ENCODE data around the gene MLLT6. TPM values are rescaled to one million over a fixed set of nuclear protein-coding genes. Genes with fewer than 3 reads are reported as not detected.

MLLT6 gene
- total and polyA plus RNA-seq, 8 donors, result 51.3 to 181 (median 68.7) TPM

DNA sequence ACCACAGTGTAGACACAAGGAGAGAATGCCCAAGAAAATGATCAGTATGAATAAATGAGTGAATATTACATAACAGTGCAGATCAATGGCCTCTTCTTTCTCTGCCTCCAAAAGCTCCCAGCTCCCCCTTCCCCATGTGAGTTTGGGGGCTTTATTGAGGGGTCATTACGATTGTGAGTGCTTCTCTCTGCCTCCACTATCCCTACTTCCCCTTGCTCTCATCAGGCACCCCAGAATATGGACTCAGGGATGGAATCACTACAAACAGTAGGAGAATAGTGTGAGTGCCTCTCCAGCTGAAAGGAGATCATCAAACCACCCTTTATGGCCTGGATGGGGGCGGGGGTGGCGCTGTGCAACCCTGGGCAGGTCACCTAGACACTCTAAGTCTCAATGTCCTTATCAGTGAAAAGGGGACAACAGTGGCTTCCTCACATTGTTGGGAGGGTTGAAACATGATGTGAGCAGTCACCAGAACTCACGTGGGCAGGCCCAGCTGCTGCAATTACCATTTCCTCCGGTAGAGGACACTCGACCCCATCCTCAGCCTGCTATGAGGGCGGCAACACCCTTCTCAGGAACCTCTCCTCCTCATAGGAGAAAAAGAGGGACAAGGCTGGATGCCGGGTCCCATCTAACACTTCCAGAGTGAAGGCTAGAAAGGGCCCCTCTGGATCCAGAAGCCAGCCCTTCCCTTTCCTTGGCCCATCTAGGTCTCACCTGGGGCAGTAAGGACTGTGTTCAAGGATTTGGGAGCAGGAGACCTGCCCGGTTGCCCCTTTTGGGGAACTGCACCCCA, 28.2 kb upstream of the MLLT6 start:
- ATAC-seq (peak; percentile 53 to 84 (median 74)), DNase-seq (peak; percentile 76 to 87 (median 82)), FAIRE-seq (no peak)
- intact Hi-C loops (cut with DNase I), result loop anchor here in 2 of 3 donors (5.0 kb wide), 2 partner anchors 55 to 60 kb away; partner anchors contain the start of gene CISD3 (in 1 of the 2)
- Histone ChIP-seq H3K36me3 (no peaks in the 10 kb centered on the region), H3K9me3 (no peaks in the 10 kb centered on the region), H3K27me3 (no peaks in the 10 kb centered on the region), H3K4me3 (no peak overlapping the region), H3K27ac (peak overlapping the region in 1 of 4 donors; percentile 27), H3K4me1 (peaks cover 0 to 4% (median 3%) of the 10 kb centered on the region in 3 donors)
- TF ChIP-seq, protein P1, sequence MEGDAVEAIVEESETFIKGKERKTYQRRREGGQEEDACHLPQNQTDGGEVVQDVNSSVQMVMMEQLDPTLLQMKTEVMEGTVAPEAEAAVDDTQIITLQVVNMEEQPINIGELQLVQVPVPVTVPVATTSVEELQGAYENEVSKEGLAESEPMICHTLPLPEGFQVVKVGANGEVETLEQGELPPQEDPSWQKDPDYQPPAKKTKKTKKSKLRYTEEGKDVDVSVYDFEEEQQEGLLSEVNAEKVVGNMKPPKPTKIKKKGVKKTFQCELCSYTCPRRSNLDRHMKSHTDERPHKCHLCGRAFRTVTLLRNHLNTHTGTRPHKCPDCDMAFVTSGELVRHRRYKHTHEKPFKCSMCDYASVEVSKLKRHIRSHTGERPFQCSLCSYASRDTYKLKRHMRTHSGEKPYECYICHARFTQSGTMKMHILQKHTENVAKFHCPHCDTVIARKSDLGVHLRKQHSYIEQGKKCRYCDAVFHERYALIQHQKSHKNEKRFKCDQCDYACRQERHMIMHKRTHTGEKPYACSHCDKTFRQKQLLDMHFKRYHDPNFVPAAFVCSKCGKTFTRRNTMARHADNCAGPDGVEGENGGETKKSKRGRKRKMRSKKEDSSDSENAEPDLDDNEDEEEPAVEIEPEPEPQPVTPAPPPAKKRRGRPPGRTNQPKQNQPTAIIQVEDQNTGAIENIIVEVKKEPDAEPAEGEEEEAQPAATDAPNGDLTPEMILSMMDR (IDR thresholded peaks at IDR 0.05), result peak; percentile 90 to 92 (median 91)
- 8 to 9% methylated on average over 9 of the region's 9 CpGs for WGBS, 2 donors

DNA sequence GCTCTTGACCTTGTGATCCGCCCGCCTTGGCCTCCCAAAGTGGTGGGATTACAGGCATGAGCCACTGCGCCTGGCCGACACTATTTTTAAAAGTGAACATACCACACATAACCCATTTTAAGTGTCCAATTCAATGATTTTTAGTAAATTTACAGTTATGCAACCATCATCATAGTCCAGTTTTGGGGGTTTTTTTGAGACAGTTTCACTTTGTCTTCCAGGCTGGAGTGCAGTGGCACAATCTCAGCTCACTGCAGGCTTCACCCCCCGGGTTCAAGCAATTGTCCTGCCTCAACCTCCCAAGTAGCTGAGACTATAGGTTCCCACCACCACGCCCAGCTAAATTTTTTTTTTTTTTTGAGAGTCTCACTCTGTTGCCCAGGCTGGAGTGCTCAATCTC, 27.3 kb upstream of the MLLT6 start:
- no peaks in the 10 kb centered on the region for H3K27me3 ChIP-seq
- peaks cover 0 to 4% (median 3%) of the 10 kb centered on the region in 3 donors for H3K4me1 ChIP-seq
- TF ChIP-seq, protein P1 (IDR thresholded peaks at IDR 0.05), result no peak
- H3K4me3 ChIP-seq, result no peak overlapping the region
- H3K27ac ChIP-seq, result no peak overlapping the region
- ATAC-seq, result no peak
- no peaks in the 10 kb centered on the region for H3K36me3 ChIP-seq
- 58 to 73% methylated on average over 6 of the region's 6 CpGs for WGBS, 2 donors
- no peaks in the 10 kb centered on the region for H3K9me3 ChIP-seq
- intact Hi-C loops (cut with DNase I), result loop anchor here in 2 of 3 donors (5.0 kb wide), 2 partner anchors 54 to 59 kb away; partner anchors contain the start of gene CISD3 (in 1 of the 2)
- DNase-seq, result no peak
- FAIRE-seq, result no peak

DNA sequence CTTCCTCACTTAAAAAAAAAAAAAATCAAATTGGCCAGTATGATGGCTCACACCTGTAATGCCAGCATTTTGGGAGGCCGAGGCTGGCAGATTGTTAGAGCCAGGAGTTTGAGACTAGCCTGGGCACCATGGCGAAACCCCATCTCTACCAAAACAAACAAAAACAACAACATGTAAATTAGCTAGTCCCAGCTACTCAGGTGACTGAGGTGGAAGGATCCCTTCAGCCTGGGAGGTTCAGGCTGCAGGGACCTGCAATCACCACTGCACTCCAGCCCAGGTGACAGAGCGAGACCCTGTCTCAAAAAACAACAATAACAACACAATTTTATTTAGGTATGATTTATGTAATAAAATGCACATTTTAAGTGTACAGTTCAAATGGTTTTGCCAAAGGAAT, 24.0 kb upstream of the MLLT6 start:
- Histone ChIP-seq H3K36me3 (no peaks in the 10 kb centered on the region), H3K27ac (no peak overlapping the region), H3K27me3 (no peaks in the 10 kb centered on the region), H3K9me3 (no peaks in the 10 kb centered on the region), H3K4me3 (no peak overlapping the region), H3K4me1 (peaks cover 0 to 3% (median 0%) of the 10 kb centered on the region in 3 donors)
- TF ChIP-seq, protein P1 (IDR thresholded peaks at IDR 0.05), result no peak
- DNase-seq, result no peak
- intact Hi-C loops (cut with DNase I), result no loop called here
- WGBS, 2 donors, result 83% methylated on average over 3 of the region's 3 CpGs
- no peak for FAIRE-seq
- ATAC-seq, result no peak

DNA sequence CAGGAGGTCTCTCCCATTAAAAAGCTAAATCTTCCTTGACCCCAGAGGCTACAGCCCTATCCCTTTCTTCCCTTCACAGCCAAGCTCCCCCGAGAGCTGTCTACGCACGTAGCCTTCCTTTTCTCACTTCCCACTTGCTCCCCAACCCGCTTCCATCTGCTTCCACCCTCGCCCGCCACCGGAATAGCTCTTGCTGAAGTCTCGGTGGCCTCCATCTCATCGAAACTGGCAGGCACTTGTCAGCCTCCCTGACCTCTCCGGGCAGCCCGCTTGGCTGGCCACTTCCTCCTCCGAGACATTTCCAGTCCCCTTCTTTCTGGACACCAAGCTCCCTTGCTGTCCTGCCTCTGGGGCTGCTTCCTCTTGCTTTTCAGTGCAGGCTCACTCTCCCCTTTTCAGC, 19.6 kb upstream of the MLLT6 start:
- no peaks in the 10 kb centered on the region for H3K4me1 ChIP-seq
- no peaks in the 10 kb centered on the region for H3K27me3 ChIP-seq
- FAIRE-seq, result no peak
- H3K27ac ChIP-seq, result no peak overlapping the region
- intact Hi-C loops (cut with DNase I), result no loop called here
- DNase-seq, result peak in 1 of 6 donors; percentile 36
- peak in 2 of 4 donors; percentile 27 to 71 for ATAC-seq
- no peaks in the 10 kb centered on the region for H3K36me3 ChIP-seq
- H3K4me3 ChIP-seq, result no peak overlapping the region
- TF ChIP-seq, protein P1 (IDR thresholded peaks at IDR 0.05), result no peak
- WGBS, 2 donors, result 86 to 87% methylated on average over 12 of the region's 12 CpGs
- H3K9me3 ChIP-seq, result no peaks in the 10 kb centered on the region

DNA sequence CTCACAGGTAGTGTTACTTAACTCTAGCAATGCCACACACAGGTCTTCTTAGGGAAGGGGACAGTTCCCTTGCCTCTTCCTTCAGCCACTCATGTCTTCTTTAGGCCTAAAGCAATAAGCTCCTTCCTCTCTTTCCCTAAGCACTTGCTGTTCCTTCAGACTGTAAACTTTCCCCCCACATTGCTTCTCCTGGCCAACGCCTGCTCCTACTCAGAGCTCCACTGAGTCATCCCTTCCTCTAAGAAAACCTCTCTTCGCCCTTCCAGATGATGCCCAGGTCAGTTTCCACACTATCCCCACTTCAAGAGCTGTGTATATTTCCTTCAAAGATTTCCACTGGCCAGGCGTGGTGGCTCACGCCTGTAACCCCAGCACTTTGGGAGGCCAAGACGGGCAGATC, 17.8 kb upstream of the MLLT6 start:
- no peak for ATAC-seq
- intact Hi-C loops (cut with DNase I), result no loop called here
- TF ChIP-seq, protein P1 (IDR thresholded peaks at IDR 0.05), result no peak
- Histone ChIP-seq H3K27me3 (no peaks in the 10 kb centered on the region), H3K4me3 (no peak overlapping the region), H3K9me3 (no peaks in the 10 kb centered on the region), H3K27ac (no peak overlapping the region), H3K36me3 (no peaks in the 10 kb centered on the region), H3K4me1 (no peaks in the 10 kb centered on the region)
- no peak for DNase-seq
- 85 to 88% methylated on average over 5 of the region's 5 CpGs for WGBS, 2 donors
- no peak for FAIRE-seq

Data from pancreas (tissue), 10 donors.